H9 (cell line): Measurements from ENCODE around the gene DEPDC5. TPM values are rescaled to one million over a fixed set of nuclear protein-coding genes. Genes with fewer than 3 reads are reported as not detected.

ENCODE experiments used
- DNase-seq: peaks from one replicate; pipeline ENCODE4 v3.0.0-alpha.2; 2017
- H2AFZ ChIP-seq: one replicate; pipeline ENCODE4 v1.6.1; 2013; ENCODE audit warnings: mild to moderate bottlenecking, low read length, control low read depth, moderate library complexity
- H2AK5ac ChIP-seq: 2 replicates; pipeline ENCODE4 v1.6.1; 2013; ENCODE audit warnings: low read length, control low read depth, mixed read lengths; ENCODE audit not compliant: insufficient read length
- H2BK120ac ChIP-seq: one replicate; pipeline ENCODE4 v1.6.1; 2013; ENCODE audit warnings: low read depth, mild to moderate bottlenecking, low read length, control low read depth, inconsistent platforms; ENCODE audit not compliant: poor library complexity, severe bottlenecking
- H2BK12ac ChIP-seq: 2 replicates; pipeline ENCODE4 v1.6.1; 2013; ENCODE audit warnings: low read length, control low read depth, mixed read lengths, low read depth; ENCODE audit not compliant: insufficient read length
- H2BK15ac ChIP-seq: 2 replicates; pipeline ENCODE4 v1.6.1; 2013; ENCODE audit warnings: low read depth, low read length, control low read depth
- H2BK20ac ChIP-seq: one replicate; pipeline ENCODE4 v1.6.1; 2013; ENCODE audit warnings: low read depth, mild to moderate bottlenecking, low read length, control low read depth, inconsistent platforms; ENCODE audit not compliant: poor library complexity, severe bottlenecking
- H2BK5ac ChIP-seq: 2 replicates; pipeline ENCODE4 v1.6.1; 2013; ENCODE audit warnings: low read length, control low read depth, mixed read lengths; ENCODE audit not compliant: insufficient read length
- H3K14ac ChIP-seq: 2 replicates; pipeline ENCODE4 v1.6.1; 2013; ENCODE audit warnings: low read length, control low read depth; ENCODE audit not compliant: insufficient read depth
- H3K18ac ChIP-seq: 2 replicates; pipeline ENCODE4 v1.6.1; 2013; ENCODE audit warnings: low read depth, mild to moderate bottlenecking, mixed read lengths, low read length, control low read depth; ENCODE audit not compliant: insufficient read length
- H3K23ac ChIP-seq: 2 replicates; pipeline ENCODE4 v1.6.1; 2013; ENCODE audit warnings: low read length, control low read depth, mixed read lengths, low read depth; ENCODE audit not compliant: insufficient read length
- H3K23me2 ChIP-seq: 2 replicates; pipeline ENCODE4 v1.6.1; 2013; ENCODE audit warnings: low read depth, mild to moderate bottlenecking, mixed read lengths, low read length, control low read depth; ENCODE audit not compliant: insufficient read length, poor library complexity, severe bottlenecking
- H3K27ac ChIP-seq: 2 replicates; pipeline ENCODE4 v1.5.1; 2013; ENCODE audit warnings: low read length, control low read depth, mixed read lengths, low read depth; ENCODE audit not compliant: insufficient read length
- H3K27me3 ChIP-seq: 2 replicates; pipeline ENCODE4 v1.6.1; 2013; ENCODE audit warnings: low read length, control low read depth, inconsistent platforms; ENCODE audit not compliant: insufficient read depth
- H3K4ac ChIP-seq: 2 replicates; pipeline ENCODE4 v1.6.1; 2013; ENCODE audit warnings: low read depth, mild to moderate bottlenecking, control low read depth, inconsistent platforms, low read length, moderate library complexity
- H3K4me1 ChIP-seq: 2 replicates; pipeline ENCODE4 v1.6.1; 2013; ENCODE audit warnings: low read length, control low read depth, inconsistent platforms; ENCODE audit not compliant: insufficient read depth
- H3K4me2 ChIP-seq: 2 replicates; pipeline ENCODE4 v1.6.1; 2013; ENCODE audit warnings: low read length, control low read depth, mixed read lengths; ENCODE audit not compliant: insufficient read length, insufficient read depth
- H3K56ac ChIP-seq: 2 replicates; pipeline ENCODE4 v1.6.1; 2013; ENCODE audit warnings: low read depth, mild to moderate bottlenecking, mixed read lengths, low read length, control low read depth; ENCODE audit not compliant: insufficient read length
- H3K79me1 ChIP-seq: 2 replicates; pipeline ENCODE4 v1.6.1; 2013; ENCODE audit warnings: low read depth, mild to moderate bottlenecking, moderate library complexity, low read length, control low read depth, inconsistent platforms; ENCODE audit not compliant: insufficient read depth, poor library complexity, severe bottlenecking
- H3K79me2 ChIP-seq: 2 replicates; pipeline ENCODE4 v1.6.1; 2013; ENCODE audit warnings: low read length, control low read depth, inconsistent platforms; ENCODE audit not compliant: insufficient read depth
- H3K9ac ChIP-seq: 2 replicates; pipeline ENCODE4 v1.6.1; 2013; ENCODE audit warnings: low read length, control low read depth, mixed read lengths; ENCODE audit not compliant: insufficient read length; ENCODE audit errors: extremely low read depth
- H3K9me3 ChIP-seq: one replicate; pipeline ENCODE4 v1.6.1; 2013; ENCODE audit warnings: low read depth, low read length, inconsistent platforms; ENCODE audit not compliant: control insufficient read depth
- H3T11ph ChIP-seq: one replicate; pipeline ENCODE4 v1.6.1; 2013; ENCODE audit warnings: mild to moderate bottlenecking, low read length, control low read depth, inconsistent platforms
- H4K20me1 ChIP-seq: one replicate; pipeline ENCODE4 v1.6.1; 2013; ENCODE audit not compliant: control insufficient read depth, insufficient read length, insufficient read depth
- H4K5ac ChIP-seq: 2 replicates; pipeline ENCODE4 v1.6.1; 2013; ENCODE audit warnings: low read depth, mild to moderate bottlenecking, mixed read lengths, low read length, control low read depth; ENCODE audit not compliant: insufficient read length
- H4K8ac ChIP-seq: replicated peaks from 2 replicates; pipeline ENCODE4 v1.6.1; 2013; ENCODE audit warnings: low read length, control low read depth, mixed read lengths, low read depth; ENCODE audit not compliant: insufficient read length
- H4K91ac ChIP-seq: 2 replicates; pipeline ENCODE4 v1.6.1; 2013; ENCODE audit warnings: low read depth, mild to moderate bottlenecking, moderate library complexity, mixed read lengths, low read length, control low read depth; ENCODE audit not compliant: insufficient read length
- H3K27ac Mint-ChIP-seq, 3 experiments: 2 replicates in 2 of 3; 3 replicates in 1 of 3; pipeline ENCODE4 v1.8.0; 2020 to 2021; ENCODE audit warnings: mixed read lengths in 3 of 3, mild to moderate bottlenecking in 1 of 3, moderate library complexity in 1 of 3
- H3K27me3 Mint-ChIP-seq: 2 replicates; pipeline ENCODE4 v1.8.0; 2021; ENCODE audit warnings: low read depth, mild to moderate bottlenecking, moderate library complexity, mixed read lengths
- H3K36me3 Mint-ChIP-seq, 3 experiments: 2 replicates in 2 of 3; 3 replicates in 1 of 3; pipeline ENCODE4 v1.8.0; 2020 to 2021; ENCODE audit warnings: low read depth in 3 of 3, mixed read lengths in 3 of 3; ENCODE audit not compliant: insufficient read depth in 1 of 3
- H3K4me1 Mint-ChIP-seq, 2 experiments: 2 replicates each; pipeline ENCODE4 v1.8.0; 2020; ENCODE audit warnings: mixed read lengths in 2 of 2
- H3K4me3 Mint-ChIP-seq, 2 experiments: 2 replicates in 1 of 2; 3 replicates in 1 of 2; pipeline ENCODE4 v1.8.0; 2020 to 2021; ENCODE audit warnings: mild to moderate bottlenecking in 2 of 2, mixed read lengths in 2 of 2, moderate library complexity in 1 of 2
- H3K9me3 Mint-ChIP-seq, 2 experiments: 2 replicates in 1 of 2; 3 replicates in 1 of 2; pipeline ENCODE4 v1.8.0; 2020; ENCODE audit warnings: mild to moderate bottlenecking in 2 of 2, mixed read lengths in 2 of 2, moderate library complexity in 1 of 2
- WGBS: extraction: QIAGEN DNeasy Blood & Tissue Kit; methylation state at CpG from one replicate; pipeline ENCODE4 v1.1.7; 2013; ENCODE audit warnings: missing lambda C conversion rate, low lambda C conversion rate, mixed read lengths; ENCODE audit not compliant: insufficient read length; ENCODE audit errors: extremely low coverage; 5-methylcytosine and 5-hydroxymethylcytosine counted together
- total RNA-seq: library from RNA; stranded (reverse); gene quantifications from 2 replicates; pipeline ENCODE4 v1.2.1, GENCODE V29; 2021
- TF ChIP-seq, protein P1 (sequence below): fragments of 200-600 bp; sonication (generic); conservative IDR thresholded peaks from 3 replicates; pipeline ENCODE4 v1.8.0; 2021; ENCODE audit warnings: antibody characterized with exemption, mild to moderate bottlenecking

The DEPDC5 gene
- total RNA-seq, 1 experiment from 2014 or later: 29.2 TPM

DNA sequence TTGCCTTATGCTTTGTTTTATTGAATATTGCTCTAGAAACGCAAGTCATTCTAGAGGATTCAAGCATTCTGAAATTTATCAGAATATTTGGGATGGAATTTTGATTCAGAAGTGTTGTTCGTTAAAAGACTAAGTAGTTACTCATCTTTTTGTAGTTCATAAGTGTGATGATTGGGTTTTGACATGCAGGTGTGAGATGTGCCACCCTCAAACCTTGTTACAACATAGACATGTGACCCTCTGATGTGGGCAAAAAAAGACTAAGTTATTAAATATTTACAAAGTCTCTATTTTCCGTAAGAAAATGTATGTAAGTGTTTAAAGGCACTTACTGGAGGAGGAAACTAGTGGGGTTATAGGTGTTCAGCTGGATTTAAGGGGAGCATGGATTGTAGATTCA, 199.4 kb downstream of the DEPDC5 start:
- peak overlapping the region in 2 of 3 experiments; percentile 25 to 76; a peak in 4 of 7 replicates for H3K27ac Mint-ChIP-seq
- no peaks in the 10 kb centered on the region for H3K9me3 Mint-ChIP-seq
- no peak overlapping the region for H2BK20ac ChIP-seq
- H3K4me1 Mint-ChIP-seq: peaks cover 37 to 38% of the 10 kb centered on the region in 2 experiments
- no peak overlapping the region for H3K27ac ChIP-seq
- H4K20me1 ChIP-seq: no peaks in the 10 kb centered on the region
- no peak overlapping the region for H3K14ac ChIP-seq
- peaks cover 36 to 57% (median 57%) of the 10 kb centered on the region in 3 experiments; a peak in 6 of 7 replicates for H3K36me3 Mint-ChIP-seq
- H4K91ac ChIP-seq: no peak overlapping the region
- no peak for DNase-seq
- peaks cover 20% of the 10 kb centered on the region for H3K79me1 ChIP-seq
- no peak overlapping the region for H2AFZ ChIP-seq
- WGBS: no CpG with 5 or more reads among the region's 3 CpGs
- no peak overlapping the region for H2BK120ac ChIP-seq
- no peak overlapping the region; the same call in 1 of the 2 replicates for H2BK15ac ChIP-seq
- H3K9ac ChIP-seq: no peak overlapping the region
- H3K4me3 Mint-ChIP-seq: no peak overlapping the region
- H3K23ac ChIP-seq: no peak overlapping the region
- no peak overlapping the region for H3T11ph ChIP-seq
- H3K56ac ChIP-seq: no peak overlapping the region
- H2BK12ac ChIP-seq: no peak overlapping the region
- H2AK5ac ChIP-seq: no peak overlapping the region
- TF ChIP-seq, protein P1, sequence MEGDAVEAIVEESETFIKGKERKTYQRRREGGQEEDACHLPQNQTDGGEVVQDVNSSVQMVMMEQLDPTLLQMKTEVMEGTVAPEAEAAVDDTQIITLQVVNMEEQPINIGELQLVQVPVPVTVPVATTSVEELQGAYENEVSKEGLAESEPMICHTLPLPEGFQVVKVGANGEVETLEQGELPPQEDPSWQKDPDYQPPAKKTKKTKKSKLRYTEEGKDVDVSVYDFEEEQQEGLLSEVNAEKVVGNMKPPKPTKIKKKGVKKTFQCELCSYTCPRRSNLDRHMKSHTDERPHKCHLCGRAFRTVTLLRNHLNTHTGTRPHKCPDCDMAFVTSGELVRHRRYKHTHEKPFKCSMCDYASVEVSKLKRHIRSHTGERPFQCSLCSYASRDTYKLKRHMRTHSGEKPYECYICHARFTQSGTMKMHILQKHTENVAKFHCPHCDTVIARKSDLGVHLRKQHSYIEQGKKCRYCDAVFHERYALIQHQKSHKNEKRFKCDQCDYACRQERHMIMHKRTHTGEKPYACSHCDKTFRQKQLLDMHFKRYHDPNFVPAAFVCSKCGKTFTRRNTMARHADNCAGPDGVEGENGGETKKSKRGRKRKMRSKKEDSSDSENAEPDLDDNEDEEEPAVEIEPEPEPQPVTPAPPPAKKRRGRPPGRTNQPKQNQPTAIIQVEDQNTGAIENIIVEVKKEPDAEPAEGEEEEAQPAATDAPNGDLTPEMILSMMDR: no peak
- H3K4ac ChIP-seq: no peak overlapping the region
- no peaks in the 10 kb centered on the region for H3K23me2 ChIP-seq
- no peak overlapping the region for H3K18ac ChIP-seq
- H2BK5ac ChIP-seq: no peak overlapping the region
- no peaks in the 10 kb centered on the region for H3K27me3 Mint-ChIP-seq
- no peak overlapping the region for H4K5ac ChIP-seq
- H3K4me2 ChIP-seq: no peak overlapping the region
- no peak overlapping the region for H4K8ac ChIP-seq
- H3K79me2 ChIP-seq: peaks cover 44% of the 10 kb centered on the region; the same call in 1 of the 2 replicates
- H3K9me3 ChIP-seq: no peaks in the 10 kb centered on the region
- H3K4me1 ChIP-seq: no peaks in the 10 kb centered on the region; the same call in none of the 2 replicates
- no peaks in the 10 kb centered on the region for H3K27me3 ChIP-seq
